Right hindlimb (tissue), 1 donor: ENCODE data around the gene FGF1.
"Not testable (repeated sequence)": the region's sequence is repeated elsewhere in the genome, so short reads cannot be mapped to it uniquely, and the experiment has no call there.

Source experiments
- DNase-seq: peaks from one replicate; pipeline ENCODE4 v3.0.0-alpha.2; 2018

Gene FGF1

DNA sequence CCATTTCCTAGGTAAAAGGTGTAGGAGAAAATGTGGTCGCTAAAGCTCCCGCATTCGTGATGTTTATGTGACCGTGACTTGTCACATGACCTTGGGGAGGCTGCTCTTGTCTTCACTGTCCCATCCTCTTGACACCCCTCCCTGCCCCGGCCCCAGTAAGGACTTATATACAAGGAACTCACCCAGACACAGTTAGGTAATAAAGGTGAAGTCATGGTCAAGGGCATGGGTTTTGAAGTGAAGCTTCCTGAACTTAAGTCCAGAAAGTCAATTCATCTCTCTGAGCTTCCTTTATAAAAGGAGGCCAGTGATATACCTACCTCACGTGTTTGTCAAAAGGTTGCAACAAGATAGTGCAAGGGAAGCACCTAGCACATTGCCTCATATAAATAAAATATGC, 17.6 kb downstream of the FGF1 start:
- no peak for DNase-seq

DNA sequence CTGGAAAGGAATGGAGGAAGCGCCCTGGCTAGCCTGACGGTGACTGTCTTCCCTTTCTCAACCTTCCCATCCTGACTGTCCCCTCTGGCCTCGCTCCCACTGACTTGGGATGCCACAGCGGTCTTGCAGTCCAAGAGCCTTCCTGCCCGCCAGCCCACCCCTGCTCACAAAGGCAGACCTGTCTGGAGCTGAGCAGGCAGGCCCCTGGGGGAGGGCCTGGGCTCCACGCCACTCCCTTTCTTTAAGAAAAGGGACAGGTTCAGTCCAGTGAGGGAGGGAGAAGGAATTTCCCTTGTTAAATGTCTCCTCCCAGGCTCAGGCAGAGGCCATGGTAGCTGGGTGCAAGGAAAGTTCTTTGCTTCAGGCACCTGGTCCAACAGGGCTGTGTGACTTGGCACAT, 18.1 kb downstream of the FGF1 start:
- no peak for DNase-seq

DNA sequence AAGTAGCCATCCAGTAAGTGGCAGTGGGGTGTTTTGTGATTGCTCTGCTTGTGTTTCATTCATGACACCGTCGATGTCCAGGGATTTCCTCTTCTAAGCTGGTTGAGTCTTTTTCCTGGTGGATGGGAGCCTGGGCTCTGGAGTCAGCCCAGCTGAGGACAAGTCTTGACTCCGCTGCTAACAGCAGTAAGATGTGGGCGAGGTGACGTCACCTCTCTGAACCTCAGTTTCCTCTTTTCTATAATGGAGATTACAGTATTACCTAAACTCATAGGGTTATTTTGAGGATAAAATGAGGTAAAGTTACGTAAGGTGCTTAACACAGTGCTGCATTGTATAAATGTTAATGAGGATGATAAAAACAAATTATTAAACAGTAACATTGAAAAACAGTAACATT, 21.3 kb downstream of the FGF1 start:
- no peak for DNase-seq

DNA sequence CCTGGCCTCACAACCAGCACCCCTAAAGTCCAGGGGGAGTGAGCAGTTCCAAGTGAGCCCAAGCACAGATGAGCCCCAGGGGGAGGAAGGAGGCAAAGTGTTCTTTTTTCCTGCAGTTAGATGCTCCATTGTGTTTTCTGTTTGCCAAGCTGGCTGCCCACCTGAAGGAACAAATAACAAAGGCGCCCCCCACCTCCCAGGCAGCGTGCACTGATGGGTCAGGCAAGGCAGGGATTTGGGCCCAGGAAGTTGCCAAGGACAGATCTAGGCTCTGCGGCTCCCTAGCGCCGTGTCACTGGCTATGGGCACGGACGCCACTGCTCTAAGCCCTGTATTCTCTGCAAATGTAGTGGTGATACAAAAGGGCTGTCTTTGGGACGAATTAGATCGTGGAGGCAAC, 21.8 kb downstream of the FGF1 start:
- DNase-seq = no peak

DNA sequence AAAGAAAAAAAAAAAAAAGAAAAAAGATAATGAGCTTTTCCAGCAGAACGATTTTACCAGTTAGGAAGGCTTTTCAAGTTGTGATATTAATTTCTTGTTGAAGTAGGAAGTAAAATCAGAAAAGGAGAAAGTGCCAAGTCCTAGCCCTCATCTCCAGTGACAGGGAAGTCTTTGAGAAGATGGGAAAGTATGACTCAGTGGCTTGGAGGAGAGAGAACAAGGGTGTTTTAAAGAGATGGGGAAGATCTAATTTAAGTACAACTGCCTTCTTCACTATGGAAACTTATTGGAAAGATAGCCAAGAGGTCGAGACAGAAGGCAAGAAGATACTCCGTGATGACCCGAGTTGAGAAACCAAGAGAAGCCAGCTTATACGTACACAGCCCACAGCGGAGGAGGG, 22.6 kb downstream of the FGF1 start:
- DNase-seq = no peak

DNA sequence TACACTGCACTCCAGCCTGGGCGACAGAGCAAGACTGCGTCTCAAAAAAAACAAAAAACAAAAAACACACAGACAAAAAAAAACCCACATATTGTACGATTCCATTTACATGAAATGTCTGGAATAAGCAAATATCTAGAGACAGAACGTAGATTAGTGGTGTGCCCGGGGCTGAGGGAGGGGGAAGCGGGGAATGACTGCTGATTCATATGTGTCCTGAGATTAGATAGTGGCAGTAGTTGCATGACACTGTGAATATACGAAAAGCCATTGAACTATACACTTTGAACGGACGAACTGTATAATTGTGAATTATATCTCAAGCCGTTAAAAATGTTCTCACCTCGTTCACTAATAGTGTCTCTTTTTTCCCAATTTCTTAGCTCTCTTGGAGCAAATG, 23.9 kb downstream of the FGF1 start:
- no peak for DNase-seq

DNA sequence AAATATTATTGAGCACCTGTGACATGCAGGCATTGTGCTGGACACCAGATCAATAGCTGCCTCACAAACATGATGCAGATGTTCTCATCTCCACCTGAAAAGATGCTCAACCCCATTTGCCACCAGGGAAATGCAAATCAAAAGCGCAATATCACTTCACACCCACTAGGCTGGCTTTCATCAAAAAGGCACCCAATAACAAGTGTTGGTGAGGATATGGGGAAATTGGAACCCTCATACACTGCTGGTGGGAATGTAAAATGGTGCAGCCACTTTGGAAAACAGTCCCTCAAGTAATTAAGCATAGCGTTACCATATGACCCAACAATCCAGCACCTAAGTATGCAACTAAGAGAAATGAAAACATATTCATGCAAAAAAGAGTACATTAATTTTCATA, 24.7 kb downstream of the FGF1 start:
- no peak for DNase-seq

DNA sequence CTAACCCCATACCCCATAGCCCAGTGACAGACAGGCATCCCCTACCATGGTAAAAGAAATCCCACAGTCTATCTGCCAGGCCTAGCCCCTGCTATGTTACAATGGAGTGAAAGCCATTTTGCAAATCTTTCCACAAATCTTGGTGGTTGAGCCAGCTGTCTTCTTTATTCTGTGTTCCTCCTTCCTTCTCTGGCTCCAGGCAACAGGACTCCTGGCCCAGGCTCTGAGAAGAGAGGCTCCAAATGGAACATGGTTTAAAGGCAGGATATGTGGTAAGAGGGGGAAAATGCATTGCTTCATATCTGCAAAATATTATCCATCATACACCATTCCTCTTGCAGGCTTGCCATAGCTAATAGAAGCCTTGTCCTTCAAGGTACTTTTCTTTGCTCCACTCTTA, 25.2 kb downstream of the FGF1 start:
- no peak for DNase-seq

DNA sequence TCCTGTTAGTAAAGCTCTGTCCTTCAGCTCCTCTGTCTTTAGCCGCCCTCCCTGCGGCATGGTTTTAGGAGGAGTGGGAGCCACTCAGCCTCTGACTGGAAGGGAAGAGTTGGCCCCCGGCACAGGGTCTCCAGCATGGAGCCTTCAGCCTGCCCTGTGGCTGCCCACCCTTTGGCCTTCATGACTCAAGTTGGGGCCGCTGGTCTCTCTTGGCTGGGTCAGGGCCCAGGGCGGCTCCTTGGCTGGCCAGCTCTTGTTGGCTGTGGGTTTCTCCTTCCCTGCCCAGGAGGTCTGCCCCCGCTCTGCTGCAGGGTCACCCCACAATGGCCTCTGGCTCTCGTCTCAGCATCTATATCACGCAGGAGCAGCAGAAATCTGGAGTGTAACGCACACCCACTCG, 25.7 kb downstream of the FGF1 start:
- DNase-seq = no peak

DNA sequence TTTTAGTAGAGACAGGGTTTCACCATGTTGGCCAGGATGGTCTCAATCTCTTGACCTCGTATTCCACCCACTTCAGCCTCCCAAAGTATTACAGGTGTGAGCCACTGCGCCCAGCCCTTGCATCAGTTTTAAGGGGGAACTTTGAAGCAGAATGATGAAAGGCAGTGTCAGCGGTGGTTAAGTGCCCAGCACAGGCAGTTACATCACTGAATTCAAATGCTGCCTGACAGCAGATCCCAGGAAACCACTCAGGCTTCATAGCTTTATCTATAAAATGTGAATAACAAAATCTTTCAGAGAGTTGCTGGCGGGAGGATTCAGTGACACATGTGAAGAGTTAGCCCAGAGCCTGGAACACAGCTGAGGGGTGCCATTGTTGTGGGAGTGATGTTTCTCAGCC, 26.5 kb downstream of the FGF1 start:
- DNase-seq = no peak

DNA sequence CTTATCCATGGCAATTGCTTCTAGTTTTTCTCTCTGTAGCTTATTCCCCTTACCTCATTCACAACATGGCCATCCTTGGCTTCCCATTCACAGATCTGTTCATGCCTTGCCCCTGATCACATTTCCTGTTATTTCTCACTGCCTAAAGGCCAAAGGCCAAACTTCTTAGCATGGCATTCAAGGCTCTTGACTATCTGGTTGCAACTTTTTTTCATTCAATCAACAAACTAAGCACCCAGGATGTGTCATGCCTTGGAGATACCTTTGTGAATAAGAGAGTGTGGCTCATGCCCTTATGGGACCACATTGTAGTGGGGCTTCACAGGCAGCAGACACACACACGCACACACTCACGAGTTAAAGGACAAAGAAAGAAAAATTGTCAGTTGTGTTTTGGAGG, 27.6 kb downstream of the FGF1 start:
- DNase-seq = no peak

DNA sequence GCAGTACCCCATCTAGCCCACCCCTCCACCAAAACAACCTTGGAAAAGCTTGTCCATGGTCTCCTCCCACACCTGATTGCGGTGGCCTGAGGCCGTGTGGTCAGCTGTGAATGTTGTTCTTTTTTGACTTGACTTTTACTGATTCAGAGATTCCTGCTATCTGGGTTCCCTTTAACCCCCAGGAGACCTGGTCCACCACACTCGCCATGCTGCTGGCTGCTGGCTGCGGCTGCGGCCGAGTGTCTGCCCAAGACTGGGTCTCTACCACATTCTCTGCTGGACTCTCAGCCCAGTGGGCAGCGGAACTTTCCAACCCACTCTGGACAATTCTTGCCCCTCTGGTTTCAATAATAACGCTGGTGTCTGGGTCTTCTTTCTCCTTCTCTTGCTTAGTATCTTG, 28.4 kb downstream of the FGF1 start:
- DNase-seq = no peak

DNA sequence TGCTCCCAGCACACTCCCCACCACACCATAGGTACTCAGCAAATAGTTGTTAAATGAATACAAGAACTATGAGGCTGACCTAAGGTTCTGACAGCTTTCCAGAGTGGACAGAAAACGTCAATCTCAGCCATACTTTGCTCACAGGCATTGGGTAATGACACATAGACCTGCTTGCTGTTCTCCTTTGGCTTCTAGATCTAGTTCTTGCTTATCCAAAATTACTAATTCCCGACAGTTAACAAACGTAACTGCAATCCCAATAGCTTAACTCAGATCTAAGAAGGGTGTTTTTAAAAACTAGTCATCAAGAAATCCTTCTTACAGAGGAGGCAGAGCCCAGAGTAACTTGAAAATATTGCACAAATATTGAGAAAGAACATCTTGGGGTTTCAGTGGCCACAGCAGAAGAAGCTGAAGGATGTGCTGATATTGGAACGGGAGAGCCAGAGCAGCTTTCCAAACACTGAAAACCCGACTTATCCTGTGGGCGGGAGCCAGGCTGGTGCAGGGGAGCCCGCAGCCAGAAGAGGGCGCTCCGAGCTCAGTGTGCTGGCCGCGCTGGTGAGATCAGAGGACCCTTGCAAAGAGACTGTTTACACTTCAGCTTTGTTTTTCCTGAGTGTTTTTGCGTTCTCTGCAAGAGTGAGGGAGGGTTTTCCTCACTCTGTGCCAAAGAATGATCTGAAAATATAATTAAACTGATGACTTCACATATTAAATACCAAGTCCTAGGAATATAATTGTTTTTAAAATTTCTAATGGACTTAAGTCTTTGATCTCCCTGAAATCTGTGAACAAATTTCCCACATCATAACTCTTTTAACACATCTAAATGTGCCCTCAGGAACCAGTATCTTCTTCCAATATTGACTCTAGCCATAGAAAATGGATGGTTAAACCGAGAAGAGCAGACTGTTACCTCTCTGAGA, 30.3 kb downstream of the FGF1 start:
- peak; percentile 94 for DNase-seq

DNA sequence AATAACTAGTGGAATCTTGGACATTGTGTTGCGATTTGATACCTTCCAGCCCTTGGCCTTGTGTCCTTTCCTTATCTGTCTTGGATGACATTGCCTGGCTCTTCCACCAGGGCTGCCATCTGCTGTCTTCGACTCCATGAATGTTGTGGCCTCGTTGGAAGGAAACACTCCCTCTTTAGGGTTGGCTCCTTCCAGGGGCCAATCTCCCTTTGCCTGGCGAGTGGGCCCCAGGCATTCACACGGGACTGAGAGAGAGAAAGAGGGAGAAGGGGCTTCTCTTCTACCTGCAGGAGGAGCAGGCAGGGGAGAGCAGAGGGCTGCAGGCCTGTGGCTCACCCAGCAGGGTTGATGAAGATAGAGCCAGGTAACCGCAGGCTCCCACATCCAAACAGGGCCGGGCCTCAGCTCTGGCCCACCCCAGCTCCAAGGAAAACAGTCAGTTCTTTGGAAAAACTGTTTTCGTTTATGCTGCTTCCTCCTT, 31.3 kb downstream of the FGF1 start:
- DNase-seq = no peak

DNA sequence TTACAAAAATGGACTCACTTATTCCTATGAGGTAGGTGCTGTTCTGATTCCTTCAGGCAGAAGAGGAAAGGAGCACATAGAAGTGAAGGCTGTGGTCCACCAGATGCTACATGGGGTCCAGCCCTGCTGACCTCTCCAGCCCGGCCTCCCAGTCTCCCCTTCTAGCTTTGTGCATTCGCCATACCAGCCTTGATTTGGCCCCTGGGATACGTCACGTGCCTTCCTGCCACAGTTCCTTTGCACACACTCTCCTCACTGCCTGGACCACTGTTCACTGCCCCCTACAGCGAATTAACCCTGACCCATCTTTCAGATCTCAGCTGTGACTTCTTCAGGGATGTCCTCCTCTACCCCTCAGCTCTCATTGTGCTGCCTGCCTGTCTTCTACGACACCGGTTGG, 32.6 kb downstream of the FGF1 start:
- DNase-seq = no peak

DNA sequence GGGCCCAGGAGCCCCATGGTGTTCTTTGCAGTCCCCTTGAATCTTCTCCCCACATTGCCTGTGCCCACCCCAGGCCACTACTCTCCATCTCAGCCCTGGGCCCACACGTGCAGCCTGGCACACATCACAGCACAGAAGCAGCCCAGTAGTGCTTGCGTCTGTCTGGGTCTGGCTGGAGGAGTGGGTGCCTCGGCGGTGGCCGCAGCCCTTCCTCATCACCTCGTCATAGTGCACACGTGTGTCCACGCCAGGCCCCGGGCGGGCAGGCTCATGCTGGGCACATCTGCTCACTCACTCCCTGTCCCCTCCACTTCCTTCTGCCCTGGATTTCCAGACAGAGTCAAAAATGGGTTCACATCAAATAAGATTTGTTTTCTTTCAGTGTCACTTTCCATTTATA, 33.3 kb downstream of the FGF1 start:
- no peak for DNase-seq

DNA sequence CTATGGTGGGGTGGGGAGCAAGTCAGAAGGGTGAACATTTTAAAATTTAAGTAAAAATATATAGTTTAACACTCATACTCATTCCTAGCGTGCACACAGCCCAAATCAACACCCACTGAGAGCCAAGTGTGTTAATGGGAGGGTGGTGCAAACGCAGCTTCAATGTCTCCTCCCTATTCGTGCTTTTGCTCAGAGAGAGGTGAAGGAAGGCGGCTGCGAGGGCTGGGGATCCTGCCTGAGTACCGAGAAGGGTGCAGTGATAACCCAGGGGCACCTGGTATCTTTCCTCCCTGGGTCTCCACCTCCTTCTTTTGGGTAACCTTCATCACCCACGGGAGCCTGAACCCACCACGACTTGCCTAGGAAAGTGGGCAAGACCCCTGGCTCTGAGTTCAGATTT, 35.0 kb downstream of the FGF1 start:
- DNase-seq = no peak

DNA sequence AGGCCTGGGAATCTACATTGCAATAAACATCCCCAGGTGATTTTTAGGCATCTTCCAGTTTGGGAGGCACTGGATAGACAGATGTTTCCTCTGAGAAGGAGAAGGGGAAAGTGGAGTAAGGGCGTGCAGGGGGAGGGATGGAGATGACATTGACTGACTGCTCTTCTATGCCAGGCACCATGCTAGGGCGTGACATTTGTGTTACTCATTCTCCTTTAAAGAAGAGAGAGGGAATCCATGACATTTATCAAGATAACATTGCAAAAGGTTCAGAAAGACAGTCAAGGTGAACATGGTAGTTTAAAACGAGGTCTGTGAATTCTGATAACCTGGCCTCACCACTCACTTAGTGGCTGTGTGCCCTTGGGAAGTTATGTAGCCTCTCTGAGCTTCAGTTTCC, 35.8 kb downstream of the FGF1 start:
- no peak for DNase-seq

DNA sequence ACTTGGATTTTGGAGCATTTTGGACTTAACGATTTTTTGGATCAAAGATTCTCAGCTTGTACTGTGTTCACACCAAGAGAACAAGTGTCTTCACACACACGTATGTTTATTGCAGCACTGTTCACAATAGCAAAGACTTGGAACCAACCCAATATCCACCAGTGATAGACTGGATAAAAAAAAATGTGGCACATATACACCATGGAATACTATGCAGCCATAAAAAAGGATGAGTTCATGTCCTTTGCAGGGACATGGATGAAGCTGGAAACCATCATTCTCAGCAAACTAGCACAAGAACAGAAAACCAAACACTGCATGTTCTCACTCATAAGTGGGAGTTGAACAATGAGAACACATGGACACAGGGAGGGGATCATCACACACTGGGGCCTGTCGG, 37.8 kb downstream of the FGF1 start:
- DNase-seq = not testable (repeated sequence)

DNA sequence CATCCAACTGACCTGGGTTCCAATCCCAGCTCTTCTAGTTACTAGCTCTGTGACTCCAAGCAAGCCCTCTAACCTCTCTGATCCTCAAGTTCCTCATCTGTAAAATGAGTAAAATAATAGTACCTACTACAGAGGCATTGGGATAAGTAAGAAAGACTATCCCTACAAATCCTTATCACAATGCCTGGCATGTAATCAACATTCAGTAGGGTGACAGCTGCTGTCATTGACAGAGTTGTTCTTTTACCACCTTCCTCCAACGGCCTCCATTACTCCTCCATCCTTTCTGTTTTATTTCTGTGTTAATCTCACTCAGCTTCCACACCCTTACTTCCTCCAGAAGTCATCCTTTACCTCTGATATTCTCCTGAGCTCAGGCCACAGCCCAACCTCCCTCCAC, 40.4 kb downstream of the FGF1 start:
- DNase-seq = no peak

DNA sequence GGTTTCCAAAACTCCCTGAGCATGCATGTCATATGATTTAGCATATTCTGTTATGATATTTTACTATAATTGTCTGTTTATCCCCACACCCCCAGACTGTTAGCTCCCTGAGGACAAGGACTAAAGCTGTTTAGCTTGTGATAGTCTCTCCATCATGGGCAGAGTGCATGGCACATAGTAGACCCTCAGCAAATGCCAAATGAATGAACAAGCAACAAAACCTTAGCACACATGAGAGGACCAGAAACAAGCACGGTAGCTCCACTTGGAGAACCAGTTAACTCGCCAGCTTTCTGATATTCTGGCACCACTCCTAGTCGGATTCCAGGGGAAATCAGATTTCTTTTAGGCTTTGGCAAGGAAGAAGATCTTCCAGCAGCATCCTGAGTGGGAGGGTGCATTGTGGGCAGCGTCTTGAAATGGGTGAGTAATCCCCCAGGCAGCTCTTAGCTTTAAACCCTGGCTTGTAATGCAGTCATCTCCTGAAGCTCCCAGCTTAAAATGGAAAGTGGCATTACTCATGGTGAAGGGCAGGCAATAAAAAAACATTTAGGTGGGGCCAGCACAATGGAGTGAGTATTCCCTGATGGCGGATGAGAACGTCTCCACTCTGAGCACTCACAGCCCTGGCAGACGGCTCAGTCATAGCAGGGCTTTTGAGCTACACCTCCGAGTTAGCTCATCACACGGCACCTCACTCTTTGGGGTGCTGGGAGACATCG, 41.1 kb downstream of the FGF1 start:
- no peak for DNase-seq

DNA sequence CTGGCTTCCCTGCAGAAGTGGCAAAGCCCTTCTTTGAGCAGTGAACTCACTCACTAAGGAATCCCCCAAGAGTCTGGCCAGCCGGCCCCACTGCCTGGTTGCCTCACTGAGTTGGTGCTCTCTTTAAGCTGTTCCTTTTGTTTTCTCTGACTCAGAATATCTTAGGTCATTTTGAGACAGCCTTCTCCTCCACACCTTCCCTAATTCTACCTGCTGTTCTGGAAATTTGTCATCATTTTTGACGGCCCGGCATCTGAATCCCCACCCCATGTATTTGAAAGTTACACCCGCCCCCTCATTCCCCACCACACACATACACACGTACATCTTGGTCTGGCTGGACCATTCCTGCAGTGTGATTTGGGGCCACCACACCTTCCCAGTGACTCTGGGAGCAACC, 41.8 kb downstream of the FGF1 start:
- DNase-seq = no peak

DNA sequence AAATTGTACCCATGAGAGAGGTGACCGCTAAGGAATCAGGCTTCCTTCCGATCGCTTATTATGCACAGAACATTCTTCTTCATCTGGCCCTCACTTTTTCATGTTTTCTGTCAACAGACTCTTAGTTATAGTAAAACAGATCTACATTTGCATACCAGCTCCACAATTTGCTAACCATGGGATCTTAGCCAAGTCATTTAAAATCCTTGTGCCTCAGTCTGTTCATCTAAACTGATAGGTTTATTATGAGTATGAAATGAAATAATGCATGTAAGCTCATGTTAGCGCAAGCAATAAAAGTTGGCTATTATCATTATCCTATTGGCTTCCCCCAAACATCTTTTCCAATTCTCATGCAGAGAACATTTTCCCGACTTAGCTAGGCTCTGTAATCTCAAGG, 42.3 kb downstream of the FGF1 start:
- no peak for DNase-seq

DNA sequence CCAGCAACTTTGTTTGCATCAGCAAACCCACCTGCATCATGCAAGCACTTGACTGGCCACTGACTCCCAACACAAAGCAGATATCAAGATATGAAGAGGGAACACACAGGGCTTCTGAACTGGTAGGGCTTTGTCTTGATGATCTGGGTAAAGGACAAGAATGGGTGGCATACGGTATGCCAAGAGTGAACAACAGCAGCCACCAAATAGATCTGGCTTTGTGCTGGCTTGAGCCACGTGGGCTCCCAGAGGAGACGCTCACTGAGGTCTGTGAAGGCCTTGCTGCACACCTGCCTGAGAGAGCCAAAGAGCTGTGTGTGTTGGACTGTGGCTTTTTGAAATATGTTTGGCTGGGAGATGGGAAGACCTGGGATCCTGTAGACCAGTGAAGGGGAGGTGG, 43.5 kb downstream of the FGF1 start:
- DNase-seq = no peak
